ENCODE data around the gene TUBB2A. TPM values are rescaled to one million over a fixed set of nuclear protein-coding genes. Genes with fewer than 3 reads are reported as not detected.

The TUBB2A gene
- total and polyA plus RNA-seq, 2 of the 13 experiments (the other 11 are each of a cell fraction or from before 2014, with no cell fraction given), result 35.3 to 106 TPM

GRCh38 chr6:3139090-3139903, 18.0 kb downstream of the TUBB2A start (continued):
- TF ChIP-seq ZNF574 (CRISPR knock-in tag; IDR thresholded peaks at IDR 0.05) (peak; percentile 79), ZNF557 (CRISPR knock-in tag; IDR thresholded peaks at IDR 0.05) (no peak), ZNF260 (CRISPR knock-in tag; IDR thresholded peaks at IDR 0.05; ENCODE audit: borderline replicate concordance, low read depth) (no peak), PHF21A (CRISPR knock-in tag; IDR thresholded peaks at IDR 0.05) (peak; percentile 98), ZNF12 (CRISPR knock-in tag; IDR thresholded peaks at IDR 0.05) (peak; percentile 74), ZNF280D (CRISPR knock-in tag; IDR thresholded peaks at IDR 0.05) (peak; percentile 84; the same call in 1 of the 2 replicates), POGK (CRISPR knock-in tag; conservative IDR thresholded peaks at IDR 0.05) (0 out of 2 replicates have a peak, but pooled peaks have one; percentile 60), ZMAT3 (CRISPR knock-in tag; conservative IDR thresholded peaks at IDR 0.05) (0 out of 2 replicates have a peak, but pooled peaks have one; percentile 71), ELF1 (CRISPR knock-in tag; IDR thresholded peaks at IDR 0.05) (peak; percentile 80), ZBTB7A (CRISPR knock-in tag; IDR thresholded peaks at IDR 0.05) (no peak), SMAD3 (CRISPR knock-in tag; IDR thresholded peaks at IDR 0.05) (peak; percentile 86; the same call in 1 of the 2 replicates), RELA (CRISPR knock-in tag; IDR thresholded peaks at IDR 0.05) (no peak), ATAD3A (CRISPR knock-in tag; IDR thresholded peaks at IDR 0.05) (no peak), HMGXB3 (CRISPR knock-in tag; IDR thresholded peaks at IDR 0.05; ENCODE audit: borderline replicate concordance) (peak; percentile 75; the same call in 1 of the 2 replicates)

All from HepG2 (cell line).